LNCAP (cell line): Measurements from ENCODE around the gene DLGAP1.

ENCODE experiments used
- TF ChIP-seq, protein P1 (sequence below): fragments of 450-650 bp; IDR thresholded peaks from 2 replicates; pipeline ENCODE4 v1.5.1; 2017; ENCODE audit warnings: mild to moderate bottlenecking

Gene DLGAP1

DNA sequence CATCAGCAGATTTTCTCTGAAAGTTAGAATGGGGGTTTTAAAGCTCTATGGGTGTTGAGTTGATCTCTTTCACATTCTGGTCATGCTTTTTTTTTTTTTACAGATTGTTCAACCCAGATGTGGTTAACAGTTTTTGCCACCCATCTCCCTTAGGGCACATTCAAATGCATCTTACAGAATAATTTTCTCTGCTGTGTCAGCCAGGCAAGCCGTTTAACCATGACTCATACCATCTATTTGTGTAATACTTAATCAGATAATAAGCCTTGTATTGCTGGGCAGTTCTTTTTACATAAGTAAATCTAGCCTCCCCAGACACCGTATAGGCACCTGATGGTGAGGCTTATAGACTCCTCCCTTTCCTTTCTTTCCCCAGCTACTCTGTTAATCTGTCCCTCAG, 943.1 kb downstream of the DLGAP1 start:
- TF ChIP-seq, protein P1, sequence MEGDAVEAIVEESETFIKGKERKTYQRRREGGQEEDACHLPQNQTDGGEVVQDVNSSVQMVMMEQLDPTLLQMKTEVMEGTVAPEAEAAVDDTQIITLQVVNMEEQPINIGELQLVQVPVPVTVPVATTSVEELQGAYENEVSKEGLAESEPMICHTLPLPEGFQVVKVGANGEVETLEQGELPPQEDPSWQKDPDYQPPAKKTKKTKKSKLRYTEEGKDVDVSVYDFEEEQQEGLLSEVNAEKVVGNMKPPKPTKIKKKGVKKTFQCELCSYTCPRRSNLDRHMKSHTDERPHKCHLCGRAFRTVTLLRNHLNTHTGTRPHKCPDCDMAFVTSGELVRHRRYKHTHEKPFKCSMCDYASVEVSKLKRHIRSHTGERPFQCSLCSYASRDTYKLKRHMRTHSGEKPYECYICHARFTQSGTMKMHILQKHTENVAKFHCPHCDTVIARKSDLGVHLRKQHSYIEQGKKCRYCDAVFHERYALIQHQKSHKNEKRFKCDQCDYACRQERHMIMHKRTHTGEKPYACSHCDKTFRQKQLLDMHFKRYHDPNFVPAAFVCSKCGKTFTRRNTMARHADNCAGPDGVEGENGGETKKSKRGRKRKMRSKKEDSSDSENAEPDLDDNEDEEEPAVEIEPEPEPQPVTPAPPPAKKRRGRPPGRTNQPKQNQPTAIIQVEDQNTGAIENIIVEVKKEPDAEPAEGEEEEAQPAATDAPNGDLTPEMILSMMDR = no peak

DNA sequence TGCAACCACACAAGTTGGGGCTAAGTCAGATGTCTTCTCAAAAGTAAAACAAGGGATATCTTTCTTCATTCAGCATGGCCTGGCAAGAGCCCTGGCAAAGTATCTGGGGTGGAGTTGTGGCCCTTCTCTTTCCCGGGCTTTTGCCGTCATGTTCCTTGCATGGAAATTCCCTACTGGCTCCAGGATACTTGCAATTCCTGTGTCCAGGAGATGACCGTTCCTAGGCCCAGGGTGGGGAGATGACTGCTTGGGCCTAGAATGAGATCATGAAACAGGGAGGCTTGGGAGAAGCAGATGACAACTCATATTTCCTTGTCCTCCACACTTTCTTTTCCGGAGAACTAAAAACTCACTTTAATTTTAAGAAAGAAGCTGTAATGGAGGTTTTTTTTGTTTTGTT, 944.2 kb downstream of the DLGAP1 start:
- TF ChIP-seq, protein P1 = no peak

DNA sequence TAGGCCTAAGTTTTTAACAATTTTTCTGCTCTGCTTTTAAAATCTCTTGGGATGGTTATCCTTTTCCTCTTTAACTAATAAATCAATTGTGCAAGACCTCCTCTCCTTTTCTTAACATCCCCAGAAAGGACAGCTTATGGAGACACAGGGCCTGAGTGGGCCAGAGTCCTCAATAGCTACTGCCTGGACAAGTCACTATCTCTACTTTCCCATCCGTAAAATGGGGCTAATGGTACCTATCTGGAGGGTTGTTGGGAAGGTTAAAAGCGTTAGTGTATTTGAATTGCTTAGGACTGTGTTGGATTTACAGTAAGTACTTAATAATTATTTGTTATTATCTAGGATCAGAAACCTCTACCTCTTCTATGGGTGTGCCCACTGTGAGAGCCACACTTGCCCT, 945.1 kb downstream of the DLGAP1 start:
- TF ChIP-seq, protein P1 = no peak

DNA sequence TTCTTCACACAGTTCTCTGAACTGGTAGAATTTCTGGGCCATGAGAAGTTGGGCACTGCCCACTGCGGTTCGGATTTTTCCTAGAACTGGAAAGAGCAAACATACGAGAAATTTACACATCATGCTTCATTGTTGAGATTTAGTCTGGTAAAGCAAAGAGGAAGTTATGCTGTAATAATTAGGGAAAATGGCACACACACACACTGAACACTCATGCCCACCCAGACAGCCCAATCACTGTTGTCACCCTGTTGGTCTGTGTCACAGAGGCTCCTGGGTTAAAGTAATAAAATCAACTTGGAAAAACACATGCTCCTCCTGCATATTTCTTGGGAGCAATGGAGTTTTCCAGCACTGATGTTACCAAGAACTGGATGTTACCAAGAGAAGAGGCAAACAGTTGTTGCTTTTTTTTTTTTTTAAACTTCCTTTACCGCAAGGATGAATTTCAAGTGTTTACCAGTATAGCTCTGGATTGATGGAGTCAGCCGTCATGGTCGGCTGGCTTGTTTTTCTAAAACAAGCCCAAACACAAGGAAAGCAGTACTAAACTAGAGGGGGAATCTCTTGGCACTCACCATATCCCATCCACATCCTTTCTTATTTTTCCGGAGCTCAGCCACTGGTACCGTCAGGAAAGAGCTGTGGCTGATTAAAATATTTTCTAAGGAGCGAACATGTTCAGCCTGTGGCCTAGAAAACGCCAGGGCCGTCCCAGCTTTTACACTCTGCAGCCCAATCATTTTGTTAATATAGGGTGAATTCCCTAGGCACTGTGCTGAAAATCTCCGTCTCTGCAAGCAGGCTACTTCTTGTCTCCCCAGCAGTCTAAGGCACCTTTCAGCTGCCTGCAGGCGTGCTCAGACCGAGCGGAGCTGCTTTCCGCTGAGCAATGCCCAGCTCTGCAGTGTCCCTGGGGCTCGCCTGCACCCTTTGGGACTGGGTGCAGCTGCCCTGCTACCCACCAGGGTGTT, 946.2 kb downstream of the DLGAP1 start:
- TF ChIP-seq, protein P1 = no peak

DNA sequence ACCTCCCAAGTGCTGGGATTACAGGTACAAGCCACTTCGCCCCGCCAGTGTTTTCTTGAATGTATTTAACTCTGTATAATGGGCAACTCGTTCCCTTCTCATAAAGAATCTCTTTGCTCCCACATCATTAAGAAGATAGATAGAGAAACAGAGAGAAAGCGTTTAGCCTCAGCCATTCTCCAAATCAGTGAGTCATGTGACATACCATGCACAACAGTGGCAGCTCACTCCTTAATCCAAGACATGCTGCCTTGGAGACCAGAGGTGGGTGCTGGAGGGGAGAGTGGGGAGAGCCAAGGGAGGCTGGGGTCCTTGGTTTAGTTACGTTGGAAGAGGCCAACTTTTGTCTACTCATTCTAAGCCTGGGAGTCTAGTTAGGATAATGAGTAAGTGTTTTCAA, 950.5 kb downstream of the DLGAP1 start:
- TF ChIP-seq, protein P1 = no peak

DNA sequence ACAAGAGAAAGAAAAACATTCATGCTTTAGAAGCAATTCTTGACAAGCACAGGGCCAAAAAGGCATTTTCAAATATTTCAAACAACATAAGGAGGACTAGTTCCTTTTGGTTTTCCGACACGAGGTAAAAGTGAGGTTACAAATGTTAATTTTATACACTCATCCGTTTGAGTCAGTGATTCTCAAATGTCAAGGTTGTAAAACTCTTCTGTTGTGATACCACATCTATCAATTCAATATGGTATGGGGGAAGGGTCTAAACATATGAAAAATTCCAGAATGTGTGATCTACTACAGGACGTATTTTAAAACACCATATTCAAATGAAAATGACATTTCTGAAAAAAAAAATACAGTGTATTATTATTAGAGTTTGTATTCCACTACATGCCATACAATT, 952.5 kb downstream of the DLGAP1 start:
- TF ChIP-seq, protein P1 = no peak

DNA sequence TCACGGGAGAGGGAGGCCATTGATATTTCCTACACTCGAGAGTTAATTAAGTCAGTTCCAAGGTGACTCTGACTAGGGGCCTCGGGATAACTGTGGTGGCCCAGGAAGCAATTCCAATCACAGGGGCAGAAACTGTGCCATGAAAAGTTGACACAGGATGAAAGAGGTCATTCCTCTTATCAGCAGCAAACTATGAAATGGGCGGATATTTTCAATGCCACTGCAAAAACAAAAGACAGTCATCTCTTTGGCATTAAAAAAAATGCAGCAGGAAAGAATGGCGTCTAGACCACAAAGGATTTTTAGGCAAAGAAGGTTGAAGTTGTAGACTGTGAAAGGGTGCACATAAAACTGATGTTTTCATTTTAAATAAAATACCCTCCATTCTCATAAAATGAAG, 955.1 kb downstream of the DLGAP1 start:
- TF ChIP-seq, protein P1 = no peak
